Measurements from ENCODE around the gene SLC7A8.

The SLC7A8 gene

DNA sequence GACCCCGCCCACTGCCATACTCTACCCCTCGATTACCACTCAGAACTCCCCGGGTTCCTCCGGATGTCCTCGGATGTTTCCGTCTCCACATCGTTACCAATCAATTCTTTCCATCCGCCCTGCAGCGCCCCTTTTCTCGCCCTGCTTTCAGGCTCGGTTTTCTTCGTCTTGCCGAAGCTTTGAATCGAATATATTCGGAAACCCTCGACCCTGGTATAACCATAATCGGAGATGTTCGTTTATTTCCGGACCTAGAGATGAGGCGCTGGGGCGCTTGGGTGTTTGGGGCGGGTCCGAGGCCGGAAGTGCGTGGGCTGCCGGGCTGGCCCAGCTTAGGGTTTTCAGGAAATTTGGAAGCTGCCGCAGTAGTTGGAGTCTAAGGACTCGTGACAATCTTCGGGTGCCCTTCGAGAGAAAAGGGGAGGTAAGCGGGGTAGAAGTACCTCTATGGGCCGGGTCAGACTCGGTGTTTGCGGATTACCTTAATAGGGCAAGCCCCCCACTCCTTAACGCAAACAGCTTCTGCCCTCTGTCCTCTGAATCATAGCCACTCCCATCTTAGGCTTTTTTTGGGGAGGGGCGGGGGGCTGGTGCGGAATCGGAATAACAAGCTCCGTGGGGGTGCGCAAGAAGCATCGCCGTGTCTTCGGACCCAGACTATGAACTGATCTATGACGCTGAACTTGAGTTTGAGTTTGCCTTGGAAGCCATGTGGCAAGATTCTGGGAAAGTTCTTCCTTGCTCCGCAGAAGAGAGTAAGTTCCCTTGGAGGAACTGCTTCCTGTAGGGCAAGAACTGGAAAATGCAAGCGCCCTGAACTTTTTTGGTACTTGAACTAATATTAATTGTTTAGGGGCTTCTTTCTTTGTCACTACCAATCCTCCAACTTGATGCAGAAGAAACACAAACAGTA is 88.0 kb downstream of the SLC7A8 start, which contains the start of gene C14orf119:
Gene C14orf119, plus strand, starts transcription at position 310 of the 913 bp plus-strand sequence. CDS start 2,154 bp downstream, outside the sequence.
- peak in 2 of 4 experiments; percentile 99 for DNase-seq (ENCODE audit: low read depth in 4 of 4, low spot score in 1 of 4)

GRCh38 chr14:23094666-23095195 is 88.7 kb downstream of the SLC7A8 start, which contains the start of gene ACIN1:
Gene ACIN1 (minus strand): TSS chr14:23095136. CDS start chr14:23095112, 24 bp downstream.
- DNase-seq (ENCODE audit: low read depth in 4 of 4, low spot score in 1 of 4), result peak; percentile 59 to 100 (median 78)

DNA sequence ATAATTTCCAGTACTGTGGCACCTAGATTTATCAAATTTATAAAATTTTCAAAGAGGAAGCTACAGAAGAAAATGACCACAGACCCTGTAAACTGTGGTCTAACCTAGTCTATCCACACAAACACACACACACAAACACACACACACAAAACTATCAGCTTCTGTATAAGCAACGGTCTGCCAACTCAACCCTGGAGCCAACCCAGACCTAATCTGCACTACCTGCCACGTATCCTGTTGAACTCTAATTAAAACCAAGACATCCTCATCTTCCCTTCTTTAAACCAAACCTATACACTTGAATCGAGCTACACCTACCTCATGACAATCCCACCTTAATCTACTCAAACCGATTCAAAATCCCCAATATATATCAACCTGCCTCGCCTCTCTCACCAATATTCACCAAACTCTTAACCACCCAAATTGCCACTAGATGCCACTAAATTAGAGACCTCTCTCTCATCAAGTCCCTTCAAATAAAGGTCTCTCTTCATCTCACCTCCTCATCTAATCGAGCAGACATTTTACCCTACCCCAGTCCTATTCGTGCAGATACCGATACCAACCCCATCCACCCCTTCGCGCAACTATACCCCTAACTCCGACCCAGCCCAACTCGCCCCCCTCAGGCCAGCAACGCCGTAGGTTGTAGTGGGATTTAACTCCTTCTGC is 89.3 kb downstream of the SLC7A8 start:
- no peak for DNase-seq (ENCODE audit: low read depth in 4 of 4, low spot score in 1 of 4)

DNA sequence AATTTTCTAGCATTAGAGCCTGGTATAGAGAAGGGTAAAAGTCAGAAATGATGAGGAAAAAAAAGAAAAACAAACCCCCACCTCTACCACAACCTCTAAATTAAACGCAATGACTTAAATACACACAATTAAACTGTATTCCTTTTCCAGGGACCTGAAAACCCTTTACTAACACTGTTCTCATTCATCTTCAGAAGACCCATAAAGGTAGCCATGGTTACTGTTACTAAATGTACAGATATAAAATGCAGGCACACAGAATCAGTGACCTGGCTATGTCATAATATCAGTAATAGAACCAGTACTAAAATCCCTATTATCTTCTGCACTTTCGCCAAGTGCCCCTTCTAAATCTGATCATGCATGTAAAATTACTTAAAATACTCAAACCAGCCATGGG is 89.9 kb downstream of the SLC7A8 start:
- no peak for DNase-seq (ENCODE audit: low read depth in 4 of 4, low spot score in 1 of 4)

GRCh38 chr14:23093104-23093503 is 90.4 kb downstream of the SLC7A8 start:
- DNase-seq (ENCODE audit: low read depth in 4 of 4, low spot score in 1 of 4), result no peak

- no peak for DNase-seq (ENCODE audit: low read depth in 4 of 4, low spot score in 1 of 4)
These were observed 91.9 kb downstream of the SLC7A8 start for GRCh38 chr14:23091294-23092225.

DNA sequence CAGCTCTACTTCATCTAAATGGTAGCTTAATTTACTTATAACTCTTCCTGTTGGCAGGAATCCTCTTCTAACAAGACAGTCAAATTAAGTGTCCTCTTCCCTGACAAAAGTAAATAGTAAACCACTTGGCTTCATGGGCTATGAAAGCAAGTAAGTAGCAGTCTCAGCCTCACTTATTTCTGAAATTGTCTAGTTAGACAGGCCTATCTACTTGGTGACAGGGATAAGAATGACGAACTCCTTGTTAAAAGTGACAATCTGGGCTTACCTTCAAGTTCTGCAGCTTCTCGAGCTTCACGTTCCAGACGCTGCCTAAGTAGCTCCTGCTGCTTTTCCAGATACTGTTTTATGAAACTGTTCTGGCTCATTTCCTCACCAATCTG is 93.2 kb downstream of the SLC7A8 start:
- DNase-seq (ENCODE audit: low read depth in 4 of 4, low spot score in 1 of 4), result no peak

DNA sequence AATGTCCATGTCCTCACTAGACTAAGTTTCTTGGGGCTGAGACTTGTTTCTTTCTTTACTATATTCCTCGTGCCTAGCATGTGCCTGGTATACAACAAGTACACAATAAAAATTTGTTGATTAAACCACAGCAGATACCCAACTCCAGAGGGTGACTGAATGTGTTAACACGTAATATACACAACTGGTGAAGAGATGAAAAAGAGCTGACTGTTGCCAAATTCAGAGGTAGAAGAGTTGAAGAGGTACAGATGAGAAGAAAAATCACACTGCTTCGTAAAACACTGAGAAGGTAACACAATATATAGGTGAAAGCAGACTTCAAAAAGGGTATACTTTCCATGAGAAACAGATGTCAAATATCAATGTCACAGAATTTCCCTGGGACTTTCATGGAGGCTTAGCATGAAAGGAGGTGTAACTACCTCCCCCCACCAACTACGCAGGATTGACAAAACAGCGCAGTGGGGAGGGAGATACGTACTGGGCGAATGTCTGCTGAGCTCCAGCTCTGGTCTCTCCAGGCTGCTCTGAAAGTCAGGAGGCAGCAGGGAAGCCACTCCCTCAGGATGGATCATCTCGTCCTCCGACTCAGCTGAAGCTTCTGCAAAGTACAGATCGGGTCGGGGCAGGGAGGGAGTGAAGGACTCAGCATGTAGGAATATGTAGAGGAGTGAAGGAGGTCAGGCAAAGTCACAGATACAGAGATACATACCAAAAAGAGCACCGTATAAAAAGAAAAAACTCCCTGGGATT is 93.8 kb downstream of the SLC7A8 start:
- no peak for DNase-seq (ENCODE audit: low read depth in 4 of 4, low spot score in 1 of 4)

GRCh38 chr14:23086565-23086964 is 96.9 kb downstream of the SLC7A8 start:
- DNase-seq (ENCODE audit: low read depth in 4 of 4, low spot score in 1 of 4), result no peak

- no peak for DNase-seq (ENCODE audit: low read depth in 4 of 4, low spot score in 1 of 4)
These were observed 98.0 kb downstream of the SLC7A8 start for GRCh38 chr14:23085458-23085857.

DNA sequence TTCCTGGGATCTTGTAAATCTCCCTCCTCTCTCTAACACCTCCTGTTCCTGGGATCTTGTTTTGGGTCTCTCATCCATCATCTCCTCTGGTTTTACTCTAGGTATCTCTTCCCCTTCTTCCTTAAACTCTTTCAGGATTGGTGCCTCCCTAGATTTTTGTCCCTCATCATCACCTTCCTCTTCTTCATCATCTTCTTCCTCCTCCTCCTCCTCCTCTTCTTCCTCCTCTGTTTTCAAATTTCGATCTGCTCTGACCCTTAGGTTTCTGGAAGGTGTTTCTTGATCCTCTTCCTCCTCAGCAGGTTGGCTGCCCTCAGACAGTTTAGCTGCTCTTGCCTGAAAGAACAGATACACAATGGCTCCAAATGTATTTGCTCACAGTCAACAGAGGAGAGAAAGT is 103.0 kb downstream of the SLC7A8 start:
- DNase-seq (ENCODE audit: low read depth in 4 of 4, low spot score in 1 of 4), result no peak

- no peak for DNase-seq (ENCODE audit: low read depth in 4 of 4, low spot score in 1 of 4)
These were observed 103.7 kb downstream of the SLC7A8 start for GRCh38 chr14:23079716-23080115.

DNA sequence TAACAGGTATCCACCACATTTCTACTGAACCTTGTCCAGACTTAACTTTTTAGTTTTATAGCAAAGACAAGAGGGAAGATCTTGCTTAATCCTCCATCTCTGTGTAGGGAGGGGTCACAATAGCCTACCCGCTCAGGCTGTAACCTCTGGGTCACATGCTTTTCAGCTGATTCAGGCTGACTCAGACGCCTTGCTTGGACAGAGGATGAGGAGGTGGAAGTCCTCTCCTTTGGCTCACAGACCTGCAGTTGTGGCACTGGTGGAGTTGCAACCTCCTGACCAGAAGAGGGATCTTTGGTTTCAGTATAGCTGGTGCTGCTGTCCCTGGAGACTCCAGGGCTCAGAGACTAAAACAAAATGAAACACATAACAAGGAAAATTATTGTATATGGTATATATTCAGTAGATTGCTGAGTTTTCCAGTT is 104.8 kb downstream of the SLC7A8 start:
- DNase-seq (ENCODE audit: low read depth in 4 of 4, low spot score in 1 of 4), result no peak

GRCh38 chr14:23077962-23078361 is 105.5 kb downstream of the SLC7A8 start:
- no peak for DNase-seq (ENCODE audit: low read depth in 4 of 4, low spot score in 1 of 4)

DNA sequence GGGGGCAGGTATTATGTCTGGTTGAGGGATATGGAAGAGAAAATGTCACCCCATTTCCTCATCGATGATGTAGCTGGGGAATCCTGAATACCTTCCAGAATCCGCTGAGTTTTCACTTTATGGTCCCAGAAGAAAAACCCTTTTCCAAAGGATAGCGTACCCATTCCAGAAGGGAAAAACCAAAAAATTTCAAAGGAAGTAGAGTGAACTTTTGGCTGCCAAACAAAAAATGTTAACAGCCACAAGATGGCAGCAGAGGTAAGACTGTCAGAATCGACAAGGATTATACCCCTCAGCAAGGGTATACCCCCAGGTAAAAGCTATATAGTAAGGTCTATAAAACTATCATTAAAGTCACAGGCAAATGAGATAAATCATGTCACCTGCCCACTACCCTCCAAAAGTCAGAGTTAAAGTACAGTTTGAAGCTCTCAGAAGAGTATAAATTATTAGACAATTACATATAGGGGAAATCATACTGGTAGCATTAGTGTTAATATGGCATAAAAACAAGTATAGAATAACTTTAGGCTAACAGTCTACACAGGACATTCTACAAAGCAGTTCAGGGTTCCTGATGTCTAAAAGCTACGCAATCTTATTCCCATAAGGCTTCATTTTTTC is 106.6 kb downstream of the SLC7A8 start:
- DNase-seq (ENCODE audit: low read depth in 4 of 4, low spot score in 1 of 4), result no peak
